ENCODE results near the gene MICALL2. TPM values are rescaled to one million over a fixed set of nuclear protein-coding genes. Genes with fewer than 3 reads are reported as not detected.

MICALL2 gene
- total RNA-seq, 1 donor from 2014 or later: 28.0 TPM

- no peak overlapping the region for H3K27ac Mint-ChIP-seq (ENCODE audit: unreplicated experiment)
- no peak overlapping the region for H3K4me3 Mint-ChIP-seq (ENCODE audit: unreplicated experiment)
- H3K4me1 Mint-ChIP-seq (ENCODE audit: low read depth, unreplicated experiment): no peaks in the 10 kb centered on the region
- no peak for TF ChIP-seq CTCF (IDR thresholded peaks at IDR 0.05; ENCODE audit: partially characterized antibody, unreplicated experiment)
- peaks cover 2% of the 10 kb centered on the region for H3K9me3 Mint-ChIP-seq (ENCODE audit: unreplicated experiment)
- H3K36me3 Mint-ChIP-seq (ENCODE audit: unreplicated experiment): peaks cover 7% of the 10 kb centered on the region
- no peak for DNase-seq
- H3K27me3 Mint-ChIP-seq (ENCODE audit: unreplicated experiment): peaks cover 3% of the 10 kb centered on the region
Measured at GRCh38 chr7:1495564-1496242, 36.4 kb upstream of the MICALL2 start.

- TF ChIP-seq CTCF (IDR thresholded peaks at IDR 0.05; ENCODE audit: partially characterized antibody, unreplicated experiment): no peak
- no peak for DNase-seq
- Mint-ChIP-seq H3K27ac (ENCODE audit: unreplicated experiment) (no peak overlapping the region), H3K4me1 (ENCODE audit: low read depth, unreplicated experiment) (no peaks in the 10 kb centered on the region), H3K4me3 (ENCODE audit: unreplicated experiment) (no peak overlapping the region), H3K27me3 (ENCODE audit: unreplicated experiment) (peaks cover 3% of the 10 kb centered on the region), H3K36me3 (ENCODE audit: unreplicated experiment) (peaks cover 11% of the 10 kb centered on the region), H3K9me3 (ENCODE audit: unreplicated experiment) (peaks cover 2% of the 10 kb centered on the region)
Measured at GRCh38 chr7:1494866-1495563, 35.7 kb upstream of the MICALL2 start.

GRCh38 chr7:1494447-1494846 lies 35.2 kb upstream of the MICALL2 start:
- H3K27me3 Mint-ChIP-seq (ENCODE audit: unreplicated experiment): peaks cover 3% of the 10 kb centered on the region
- DNase-seq: no peak
- peaks cover 11% of the 10 kb centered on the region for H3K36me3 Mint-ChIP-seq (ENCODE audit: unreplicated experiment)

GRCh38 chr7:1493571-1493970 lies 34.3 kb upstream of the MICALL2 start:
- H3K36me3 Mint-ChIP-seq (ENCODE audit: unreplicated experiment): peaks cover 11% of the 10 kb centered on the region
- no peak for DNase-seq
- H3K4me1 Mint-ChIP-seq (ENCODE audit: low read depth, unreplicated experiment): no peaks in the 10 kb centered on the region
- TF ChIP-seq CTCF (IDR thresholded peaks at IDR 0.05; ENCODE audit: partially characterized antibody, unreplicated experiment): no peak
- peaks cover 3% of the 10 kb centered on the region for H3K27me3 Mint-ChIP-seq (ENCODE audit: unreplicated experiment)
- no peak overlapping the region for H3K4me3 Mint-ChIP-seq (ENCODE audit: unreplicated experiment)
- no peak overlapping the region for H3K27ac Mint-ChIP-seq (ENCODE audit: unreplicated experiment)
- peaks cover 2% of the 10 kb centered on the region for H3K9me3 Mint-ChIP-seq (ENCODE audit: unreplicated experiment)

More at GRCh38 chr7:1494447-1494846, 35.2 kb upstream of the MICALL2 start:
- Mint-ChIP-seq H3K27ac (ENCODE audit: unreplicated experiment) (no peak overlapping the region), H3K4me3 (ENCODE audit: unreplicated experiment) (no peak overlapping the region), H3K4me1 (ENCODE audit: low read depth, unreplicated experiment) (no peaks in the 10 kb centered on the region), H3K9me3 (ENCODE audit: unreplicated experiment) (peaks cover 2% of the 10 kb centered on the region)
- TF ChIP-seq CTCF (IDR thresholded peaks at IDR 0.05; ENCODE audit: partially characterized antibody, unreplicated experiment): no peak

GRCh38 chr7:1493129-1493528 lies 33.9 kb upstream of the MICALL2 start:
- Mint-ChIP-seq H3K36me3 (ENCODE audit: unreplicated experiment) (peaks cover 11% of the 10 kb centered on the region), H3K9me3 (ENCODE audit: unreplicated experiment) (peaks cover 2% of the 10 kb centered on the region), H3K4me1 (ENCODE audit: low read depth, unreplicated experiment) (no peaks in the 10 kb centered on the region), H3K4me3 (ENCODE audit: unreplicated experiment) (no peak overlapping the region), H3K27ac (ENCODE audit: unreplicated experiment) (no peak overlapping the region), H3K27me3 (ENCODE audit: unreplicated experiment) (peaks cover 3% of the 10 kb centered on the region)
- DNase-seq: no peak
- TF ChIP-seq CTCF (IDR thresholded peaks at IDR 0.05; ENCODE audit: partially characterized antibody, unreplicated experiment): no peak
